GM11168 (cell line): ENCODE results near the gene VDAC2.

Experiments
- in situ Hi-C: fragments of 300-500 bp; cut with MboI; formaldehyde crosslinking; loops from one replicate; pipeline ENCODE4 v1.12.0; 2022; ENCODE audit warnings: low sequenced_read_pairs; ENCODE audit not compliant: unreplicated experiment

The VDAC2 gene

DNA sequence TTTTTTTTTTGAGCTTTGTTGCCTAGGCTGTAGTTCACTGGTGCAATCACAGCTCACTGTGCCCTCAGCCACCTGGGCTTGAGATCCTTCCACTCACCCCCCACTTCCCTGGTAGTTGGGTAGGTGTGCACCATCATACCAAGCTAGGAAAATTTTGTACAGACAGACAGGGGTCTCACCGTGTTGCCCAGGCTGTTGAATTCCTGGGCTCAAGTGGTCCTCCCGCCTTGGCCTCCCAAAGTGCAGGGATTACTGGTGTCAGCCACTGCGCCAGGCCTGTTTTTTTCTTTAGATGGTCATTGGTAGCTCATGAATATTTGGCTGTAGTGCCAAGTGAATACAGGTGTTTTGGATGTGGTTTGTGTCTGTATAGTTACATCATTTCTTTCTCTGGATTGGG, 17.7 kb downstream of the VDAC2 start:
- in situ Hi-C loops: loop anchor here (25.0 kb wide), 1 partner anchor 391 kb away; the partner anchor contains the start of gene KAT6B

DNA sequence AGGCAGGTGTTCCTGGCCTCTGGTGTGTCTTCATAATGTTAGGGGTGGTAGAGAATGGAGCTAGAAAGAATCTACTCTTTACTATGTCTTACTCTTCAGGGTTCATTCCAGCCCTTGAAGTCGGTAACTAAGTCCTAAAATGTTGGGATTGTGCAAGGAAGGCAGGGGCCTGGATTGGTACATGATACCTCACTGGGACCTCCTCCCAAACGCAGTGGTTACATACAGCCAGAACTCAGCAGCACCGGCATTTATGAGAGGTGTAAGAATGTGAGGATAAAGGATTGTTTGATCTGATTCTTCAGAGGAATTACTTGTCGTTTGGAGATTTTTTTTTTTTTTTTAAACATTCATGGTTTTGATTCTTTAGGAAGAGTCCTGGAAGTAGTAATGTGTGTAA, 18.2 kb downstream of the VDAC2 start:
- in situ Hi-C loops: loop anchor here (25.0 kb wide), 1 partner anchor 392 kb away; the partner anchor contains the start of gene KAT6B

DNA sequence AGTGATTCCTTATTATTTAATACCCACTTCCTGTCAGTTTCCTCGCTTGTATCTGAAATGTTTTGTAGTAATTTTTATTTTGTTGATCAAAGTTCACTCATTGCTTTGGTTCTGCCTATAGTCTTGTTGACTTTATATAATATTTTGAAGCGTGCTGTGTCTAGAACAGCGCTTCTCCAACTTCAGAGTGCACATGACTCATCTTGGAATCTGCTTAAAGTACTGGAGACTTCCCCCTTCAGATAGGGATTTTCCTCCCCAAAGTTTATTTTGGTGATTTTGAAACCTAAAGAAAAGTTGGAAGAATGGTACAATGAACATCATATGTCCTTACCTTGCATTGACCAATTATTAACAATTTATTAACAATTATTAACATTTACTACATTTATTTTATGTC, 19.4 kb downstream of the VDAC2 start:
- in situ Hi-C loops: loop anchor here (25.0 kb wide), 1 partner anchor 393 kb away; the partner anchor contains the start of gene KAT6B

DNA sequence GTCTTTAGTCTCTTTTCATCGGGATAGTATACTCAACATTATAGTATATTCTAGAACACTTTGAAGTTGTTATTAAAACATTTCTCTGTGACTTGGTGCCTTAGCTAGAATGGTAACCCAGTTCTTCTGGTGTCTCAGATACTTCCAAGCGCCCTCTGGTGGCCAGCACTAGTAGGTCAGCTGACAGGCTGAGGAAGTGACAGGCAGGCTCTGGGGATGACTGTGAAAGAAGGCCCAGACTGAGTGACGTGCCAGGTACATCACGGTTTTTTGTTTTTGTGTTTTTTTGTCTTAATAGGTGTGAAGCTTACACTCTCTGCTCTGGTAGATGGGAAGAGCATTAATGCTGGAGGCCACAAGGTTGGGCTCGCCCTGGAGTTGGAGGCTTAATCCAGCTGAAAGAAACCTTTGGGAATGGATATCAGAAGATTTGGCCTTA, 20.0 kb downstream of the VDAC2 start:
- in situ Hi-C loops: loop anchor here (25.0 kb wide), 1 partner anchor 393 kb away; the partner anchor contains the start of gene KAT6B

DNA sequence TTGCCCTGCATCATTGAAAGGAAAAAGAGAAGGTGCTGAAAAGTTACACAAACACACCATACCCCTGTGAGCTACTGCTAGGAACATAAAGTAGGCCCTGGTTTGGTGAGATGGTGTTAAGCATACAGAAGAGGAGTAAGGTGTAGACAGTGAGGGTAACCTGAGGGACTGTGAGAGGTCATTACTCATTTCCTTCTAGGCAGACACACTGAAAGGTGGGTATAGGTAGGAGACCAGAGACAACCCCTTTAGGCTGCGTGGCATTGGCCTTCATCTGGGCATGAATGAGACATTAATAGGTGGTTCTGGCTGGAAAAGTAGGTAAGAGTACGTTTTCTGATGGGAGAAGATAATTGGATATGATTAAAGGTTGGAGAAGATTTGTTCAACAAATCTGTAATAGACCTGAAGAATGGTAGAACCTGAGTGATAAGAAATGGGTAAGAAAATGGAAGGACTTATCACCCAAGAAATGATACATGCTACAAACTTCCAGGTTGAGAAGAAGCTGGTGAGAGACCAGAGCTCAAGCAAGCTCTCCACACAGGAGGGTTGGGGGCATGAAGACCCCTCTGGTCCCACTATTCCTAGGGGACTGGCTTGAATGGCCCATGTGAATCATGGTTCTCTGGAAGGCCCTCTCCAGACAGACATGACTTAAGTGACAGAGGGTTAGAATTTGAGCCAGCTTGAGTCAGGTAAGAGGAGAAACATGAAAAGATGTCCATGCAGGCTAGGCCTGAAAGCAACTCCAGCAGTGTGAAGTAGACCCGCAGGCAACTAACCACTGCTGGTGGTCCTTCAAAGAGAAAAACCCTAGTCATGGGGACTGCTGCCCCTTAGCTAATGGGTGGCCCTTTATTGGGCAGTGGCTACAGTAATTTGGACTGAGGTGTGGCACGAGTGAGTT, 21.3 kb downstream of the VDAC2 start:
- in situ Hi-C loops: loop anchor here (25.0 kb wide), 1 partner anchor 395 kb away; the partner anchor contains the start of gene KAT6B

DNA sequence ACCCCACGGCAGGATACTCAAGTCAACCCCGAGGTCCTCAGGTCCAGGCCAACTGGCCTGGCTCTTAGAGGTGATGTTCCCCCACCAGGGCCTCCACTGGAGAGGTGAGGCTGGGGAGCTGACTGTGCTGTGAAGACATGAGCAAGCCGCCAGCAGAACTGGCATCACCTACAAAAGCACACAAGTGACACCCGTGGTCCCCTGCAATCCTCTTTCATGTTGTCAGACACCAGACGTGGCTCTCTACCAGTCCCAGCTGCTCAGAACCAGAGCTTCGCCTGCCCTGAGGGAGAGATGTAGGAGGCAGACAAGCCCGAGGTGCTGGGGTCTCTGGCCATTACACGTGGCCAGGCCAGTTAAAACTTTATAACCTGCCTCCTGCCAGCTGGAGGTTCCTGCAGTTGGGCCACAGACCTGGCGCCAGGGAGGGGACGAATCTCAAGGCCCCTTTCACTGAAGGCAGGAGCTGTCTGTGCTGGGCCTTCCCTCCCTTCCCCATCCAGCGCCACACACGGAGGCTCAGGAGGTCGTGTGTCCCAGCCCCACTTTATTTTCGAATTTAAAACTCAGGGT, 22.9 kb downstream of the VDAC2 start:
- in situ Hi-C loops: loop anchor here (25.0 kb wide), 1 partner anchor 396 kb away; the partner anchor contains the start of gene KAT6B

DNA sequence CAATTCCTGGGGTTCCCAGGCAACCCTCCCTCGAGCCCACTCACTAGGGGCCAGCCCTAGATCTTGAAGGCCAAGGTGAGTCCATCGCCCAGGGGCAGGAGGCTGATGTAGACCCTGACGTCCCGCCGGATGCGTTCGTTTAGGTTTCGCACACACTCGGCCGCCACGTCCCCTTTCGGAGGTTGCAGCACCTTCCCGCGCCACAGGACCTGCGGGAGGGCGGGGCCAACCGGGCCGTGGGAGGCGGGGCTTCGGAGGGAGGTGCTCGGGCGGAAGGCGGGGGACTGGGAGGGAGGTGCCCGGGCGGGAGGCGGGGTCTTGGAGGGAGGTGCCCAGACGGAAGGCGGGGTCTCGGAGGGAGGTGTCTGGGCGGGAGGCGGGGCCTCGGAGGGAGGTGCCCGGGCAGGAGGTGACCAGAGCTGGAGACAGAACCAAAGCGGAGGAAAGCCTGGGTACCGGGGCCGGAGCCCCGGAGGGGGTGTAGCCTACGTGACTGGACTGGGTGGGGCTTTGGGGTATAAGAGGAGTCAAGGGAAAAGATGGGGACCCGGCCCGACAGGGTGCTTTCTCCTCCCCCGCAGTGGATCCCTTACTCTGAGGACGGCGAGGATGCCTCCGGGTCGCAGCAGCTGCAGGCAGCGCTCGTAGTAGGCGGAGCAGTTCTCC, 23.6 kb downstream of the VDAC2 start:
- in situ Hi-C loops: loop anchor here (25.0 kb wide), 1 partner anchor 397 kb away; the partner anchor contains the start of gene KAT6B

DNA sequence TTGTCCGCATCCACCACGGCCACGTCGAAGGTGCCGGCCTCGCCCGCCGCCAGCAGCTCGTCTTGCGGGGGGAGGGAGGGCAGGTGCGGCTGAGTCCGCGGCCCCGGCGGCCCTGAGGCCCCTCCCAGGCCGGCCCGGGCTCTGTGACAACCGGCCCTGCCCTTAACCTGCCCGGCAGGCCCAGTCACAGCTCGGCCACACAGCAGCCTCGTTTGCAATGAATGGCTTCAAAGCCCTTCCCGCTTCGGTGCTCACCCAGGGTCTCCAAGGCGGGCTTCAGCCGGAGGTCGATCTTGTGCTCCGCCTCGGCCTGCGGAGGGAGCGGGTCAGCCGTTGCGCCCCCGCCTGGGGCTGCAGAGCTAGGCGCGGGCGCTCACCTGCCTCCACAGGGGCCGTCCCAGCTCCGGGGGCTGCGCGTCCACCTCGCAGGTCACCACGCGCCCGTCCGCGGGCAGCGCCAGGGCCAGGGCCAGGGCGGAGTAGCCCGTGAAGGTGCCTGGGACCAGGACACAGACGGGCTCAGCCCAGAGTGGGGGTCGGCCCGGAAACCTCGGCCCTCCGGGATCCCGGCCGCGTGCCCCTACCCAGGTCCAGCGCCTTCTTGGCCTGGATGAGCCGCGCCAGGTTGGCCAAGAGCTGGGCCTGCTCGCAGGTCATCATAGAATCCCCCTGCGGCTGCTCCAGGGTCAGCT, 24.2 kb downstream of the VDAC2 start:
- in situ Hi-C loops: loop anchor here (25.0 kb wide), 1 partner anchor 398 kb away; the partner anchor contains the start of gene KAT6B

DNA sequence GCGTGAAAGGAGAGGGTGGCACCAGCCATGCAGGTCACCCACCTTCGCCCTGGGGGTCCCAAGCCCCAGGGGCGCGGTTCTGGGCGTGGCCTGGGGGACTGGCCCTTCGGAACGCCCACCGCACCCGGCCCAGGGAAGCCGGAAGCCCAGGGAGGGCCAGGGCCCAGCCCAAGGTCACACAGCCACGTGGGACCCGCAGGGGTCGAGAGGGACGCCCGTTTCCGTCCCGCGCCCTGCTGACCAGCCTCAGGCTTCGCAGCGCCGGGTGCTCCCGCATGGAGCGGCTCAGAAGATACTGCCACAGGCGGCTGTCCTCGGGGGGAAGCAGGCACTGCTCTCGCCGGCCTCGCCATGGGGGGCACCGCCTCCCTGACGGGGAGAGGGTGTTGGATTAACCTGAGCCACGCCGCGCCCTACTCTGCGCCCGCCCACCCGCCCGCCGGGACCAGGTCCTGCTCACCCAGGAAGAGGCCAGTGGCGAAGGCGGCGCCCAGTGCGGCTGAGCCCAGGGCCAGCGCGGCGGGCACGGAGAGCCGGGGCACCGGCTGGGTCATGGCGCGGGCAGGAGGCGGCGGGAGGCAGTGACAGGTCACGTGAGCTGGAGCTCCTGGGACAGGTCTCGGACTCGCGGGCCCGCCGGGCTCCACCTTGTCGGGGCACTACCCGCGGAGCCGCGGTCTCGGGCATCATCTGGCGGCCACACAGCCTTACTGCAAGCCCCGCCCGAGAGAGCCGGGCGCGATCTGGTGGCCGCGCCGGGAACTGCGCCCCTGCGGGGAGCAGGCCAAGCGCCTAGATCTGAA, 25.0 kb downstream of the VDAC2 start, which contains the start of gene COMTD1:
Gene COMTD1 (minus strand): TSS at position 583 of the 803 bp plus-strand sequence. CDS start 29 bp downstream, at position 554.
- in situ Hi-C loops: loop anchor here (25.0 kb wide), 1 partner anchor 398 kb away; the partner anchor contains the start of gene KAT6B

DNA sequence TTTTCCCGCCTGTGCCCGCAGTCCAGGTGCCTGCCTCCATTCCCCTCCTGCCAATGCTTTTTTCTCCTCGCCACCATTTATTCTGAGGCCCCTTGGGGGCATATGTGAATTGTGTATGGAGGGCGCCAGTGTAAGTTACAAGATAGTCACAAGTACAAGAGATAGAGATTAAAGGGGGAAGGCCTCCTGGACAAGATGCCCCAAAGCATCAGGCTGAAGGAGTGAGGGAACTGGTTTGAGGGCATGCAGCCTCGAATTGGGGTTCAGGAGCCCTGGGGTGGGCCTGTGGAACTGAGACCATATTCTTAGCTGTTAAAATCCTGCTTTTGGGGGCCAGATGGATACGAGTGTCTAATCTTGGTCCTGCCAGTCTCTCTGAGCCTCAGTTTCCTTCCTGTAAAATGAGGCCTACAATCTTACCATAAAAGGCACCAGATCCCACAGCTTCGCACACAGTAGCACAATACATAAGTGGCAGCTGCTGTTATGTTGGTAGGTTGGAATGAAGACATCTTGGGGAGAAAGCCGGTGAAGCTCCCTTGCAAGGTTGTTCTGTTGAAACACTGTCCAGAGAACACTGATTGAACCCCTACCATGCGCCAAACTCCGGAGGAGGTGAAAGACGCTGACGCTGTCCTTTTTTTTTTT, 25.7 kb downstream of the VDAC2 start:
- in situ Hi-C loops: loop anchor here (25.0 kb wide), 1 partner anchor 399 kb away; the partner anchor contains the start of gene KAT6B

DNA sequence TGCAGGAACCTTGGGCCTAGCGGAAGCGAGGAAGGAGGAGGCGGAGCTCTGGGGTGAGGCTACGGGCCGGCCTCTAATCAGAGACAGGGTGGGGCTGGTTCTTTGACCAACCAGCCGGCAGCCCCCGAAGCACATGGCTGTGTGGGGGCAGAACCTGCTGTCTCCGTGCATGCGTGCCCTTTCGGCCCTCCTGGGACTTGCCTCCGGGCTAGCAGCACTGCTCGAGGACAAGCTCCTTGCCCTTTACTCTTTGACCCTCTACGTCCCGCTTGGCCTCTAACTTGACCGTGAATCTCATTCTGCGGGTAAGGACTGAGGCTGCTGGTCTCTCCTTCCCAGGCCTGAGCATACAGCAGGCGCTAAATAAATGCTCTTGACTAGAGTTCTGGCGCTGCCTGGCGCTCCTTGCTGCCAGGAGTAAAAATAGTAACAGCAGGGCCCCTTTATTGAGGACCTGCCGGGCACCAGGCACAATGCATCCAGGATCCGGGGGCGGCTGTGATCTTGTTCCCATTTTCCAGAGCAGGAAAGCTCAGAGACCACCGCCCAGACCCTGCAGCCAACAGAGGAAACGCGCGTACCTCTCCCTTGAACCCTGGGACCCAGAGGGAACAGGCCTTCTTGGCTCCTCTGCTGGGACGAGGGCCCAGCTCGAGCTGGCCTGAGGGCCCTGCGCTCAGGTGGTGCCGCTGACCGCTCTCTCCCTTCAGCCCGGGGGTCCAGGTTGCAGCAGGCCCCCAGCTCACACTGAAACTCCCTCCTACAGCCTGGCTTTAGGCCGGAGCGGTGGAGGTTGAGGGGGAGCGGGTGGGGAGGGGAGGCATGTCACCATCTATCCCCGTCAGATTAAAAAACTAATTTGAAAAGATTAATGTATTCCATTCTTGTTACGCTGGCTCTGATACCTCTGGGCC, 27.8 kb downstream of the VDAC2 start:
- in situ Hi-C loops: loop anchor here (25.0 kb wide), 1 partner anchor 401 kb away; the partner anchor contains the start of gene KAT6B

DNA sequence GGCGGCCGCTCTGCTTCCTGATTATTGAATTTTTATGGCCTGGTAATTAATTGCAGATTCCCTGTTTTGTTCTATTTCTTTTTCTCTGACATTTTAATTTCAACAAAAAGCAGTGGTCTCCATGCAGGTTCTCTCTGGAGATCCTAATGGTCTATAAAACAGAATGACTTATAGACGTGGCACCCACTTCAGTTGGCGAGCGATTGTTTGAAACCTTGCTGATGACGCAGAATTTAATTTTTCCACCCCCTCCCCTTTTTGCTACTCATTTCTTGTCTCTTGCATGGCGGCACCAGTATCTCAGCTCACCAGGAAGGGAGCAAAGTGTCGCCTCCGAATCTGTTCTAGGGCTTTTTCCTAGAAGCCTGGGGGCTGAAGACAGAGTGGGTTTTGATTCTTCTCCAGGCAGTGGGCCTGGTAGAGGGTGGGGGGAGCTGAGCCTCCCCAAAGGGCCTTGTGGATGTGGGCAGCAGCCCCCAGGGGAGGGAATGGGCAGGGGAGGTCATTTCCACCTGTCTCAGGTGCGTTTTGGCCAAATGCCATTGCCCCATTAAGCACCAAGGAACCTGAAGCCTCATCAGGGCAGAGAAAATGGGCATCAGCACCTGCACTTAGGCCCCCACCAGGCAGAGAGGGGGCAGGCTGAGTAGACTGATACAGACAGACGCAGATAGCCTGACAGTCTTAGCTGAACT, 28.6 kb downstream of the VDAC2 start:
- in situ Hi-C loops: loop anchor here (25.0 kb wide), 1 partner anchor 402 kb away; the partner anchor contains the start of gene KAT6B

DNA sequence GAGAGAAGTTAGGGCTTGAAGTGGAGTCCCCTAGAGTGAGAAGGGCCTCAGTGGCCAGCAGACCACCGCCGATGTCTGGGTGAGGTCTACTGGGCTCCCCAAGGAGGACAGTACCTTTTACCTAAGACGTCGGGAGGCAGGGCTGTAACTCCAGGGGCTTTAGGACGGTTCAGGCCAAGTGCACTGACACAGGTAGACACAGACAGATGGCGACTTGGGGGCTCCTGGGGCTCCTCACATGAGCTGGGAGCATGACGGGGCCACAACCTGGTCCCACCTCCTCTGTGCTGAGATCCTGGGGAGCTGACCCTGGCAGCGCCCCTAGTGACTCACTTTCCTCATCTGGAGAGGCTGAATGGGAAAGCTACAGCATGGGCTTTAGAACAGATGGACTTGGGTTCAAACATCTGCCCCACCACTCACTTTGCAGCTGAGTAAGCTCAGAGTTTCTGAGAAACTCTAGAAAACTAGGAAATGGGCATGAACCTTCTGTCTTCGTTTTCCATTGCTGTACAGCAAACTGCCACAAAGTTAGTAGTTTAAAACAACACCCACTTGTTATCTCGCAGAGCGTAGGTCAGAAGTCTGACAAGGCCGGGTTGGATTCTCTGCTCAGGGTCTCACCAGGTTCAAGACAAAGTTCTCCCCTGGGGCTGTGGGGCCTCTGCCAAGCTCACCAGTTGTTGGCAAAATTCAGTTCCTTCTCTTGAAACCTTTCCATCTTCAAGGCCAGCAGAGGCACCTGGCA, 29.9 kb downstream of the VDAC2 start:
- in situ Hi-C loops: loop anchor here (25.0 kb wide), 1 partner anchor 403 kb away; the partner anchor contains the start of gene KAT6B

DNA sequence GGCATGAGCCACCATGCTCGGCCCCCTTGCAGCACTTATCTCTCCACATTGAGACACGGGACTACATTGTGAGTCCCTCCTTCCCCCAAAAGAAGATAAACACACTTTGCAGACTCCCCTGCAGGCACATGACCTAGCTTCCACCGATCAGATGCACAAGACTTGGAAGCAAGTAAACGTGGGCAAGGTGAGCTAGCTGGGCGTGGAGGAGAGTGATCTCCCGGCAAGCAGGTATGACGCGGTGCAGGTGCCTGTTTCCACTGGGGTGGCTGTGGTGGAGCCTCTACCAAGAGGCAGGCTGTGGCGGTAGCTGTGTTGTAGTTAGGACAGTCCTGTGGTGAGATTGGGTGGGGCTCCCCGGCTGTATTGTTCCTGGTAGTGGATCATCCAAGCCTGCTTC, 32.8 kb downstream of the VDAC2 start:
- in situ Hi-C loops: loop anchor here (25.0 kb wide), 1 partner anchor 406 kb away; the partner anchor contains the start of gene KAT6B

DNA sequence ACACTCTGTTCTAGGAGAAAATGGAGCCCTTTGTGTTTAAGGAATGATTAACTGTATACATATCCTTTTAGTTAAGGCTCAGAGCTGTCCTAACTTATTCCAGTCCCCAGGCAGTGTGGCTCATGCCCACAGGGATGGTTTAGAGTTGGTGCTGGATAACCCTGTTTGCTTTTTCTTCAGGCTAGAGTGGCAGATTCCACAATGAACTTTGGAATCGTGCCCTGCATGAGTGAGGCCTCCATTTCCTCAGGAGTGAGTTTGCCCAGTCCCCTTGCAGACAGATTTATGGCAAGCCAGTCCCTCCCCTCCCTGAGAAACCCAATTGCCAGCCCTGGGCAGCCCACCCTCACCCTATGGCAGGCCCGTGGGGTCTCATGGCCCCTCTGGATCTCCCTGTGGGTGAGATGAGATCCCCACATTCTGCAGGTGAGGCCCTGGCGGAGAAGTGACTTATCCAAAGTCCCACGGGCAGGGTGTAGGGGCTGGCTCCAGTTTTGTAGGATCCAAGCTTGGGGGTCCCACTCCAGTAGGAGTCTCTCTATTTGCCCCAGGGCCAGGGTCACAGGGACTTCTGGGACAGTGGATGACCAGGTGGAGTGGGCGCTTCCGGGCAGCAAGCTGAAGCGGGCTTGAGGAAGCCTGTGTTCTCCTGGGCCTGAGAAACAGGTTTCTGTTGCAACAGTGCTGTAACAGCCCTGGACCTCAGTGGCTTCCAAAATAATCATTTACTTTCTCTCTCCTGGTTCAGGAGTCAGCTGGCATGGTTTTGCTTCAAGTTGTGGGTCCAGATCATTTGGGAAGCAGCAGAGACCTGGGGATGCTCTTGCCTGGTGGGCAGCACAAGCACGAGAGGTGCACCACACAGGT, 34.1 kb downstream of the VDAC2 start:
- in situ Hi-C loops: loop anchor here (25.0 kb wide), 1 partner anchor 407 kb away; the partner anchor contains the start of gene KAT6B
